ENCODE data around the gene BTNL3.
"Not testable (repeated sequence)": the region's sequence is repeated elsewhere in the genome, so short reads cannot be mapped to it uniquely, and the experiment has no call there.

Gene BTNL3, protein sequence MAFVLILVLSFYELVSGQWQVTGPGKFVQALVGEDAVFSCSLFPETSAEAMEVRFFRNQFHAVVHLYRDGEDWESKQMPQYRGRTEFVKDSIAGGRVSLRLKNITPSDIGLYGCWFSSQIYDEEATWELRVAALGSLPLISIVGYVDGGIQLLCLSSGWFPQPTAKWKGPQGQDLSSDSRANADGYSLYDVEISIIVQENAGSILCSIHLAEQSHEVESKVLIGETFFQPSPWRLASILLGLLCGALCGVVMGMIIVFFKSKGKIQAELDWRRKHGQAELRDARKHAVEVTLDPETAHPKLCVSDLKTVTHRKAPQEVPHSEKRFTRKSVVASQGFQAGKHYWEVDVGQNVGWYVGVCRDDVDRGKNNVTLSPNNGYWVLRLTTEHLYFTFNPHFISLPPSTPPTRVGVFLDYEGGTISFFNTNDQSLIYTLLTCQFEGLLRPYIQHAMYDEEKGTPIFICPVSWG

DNA sequence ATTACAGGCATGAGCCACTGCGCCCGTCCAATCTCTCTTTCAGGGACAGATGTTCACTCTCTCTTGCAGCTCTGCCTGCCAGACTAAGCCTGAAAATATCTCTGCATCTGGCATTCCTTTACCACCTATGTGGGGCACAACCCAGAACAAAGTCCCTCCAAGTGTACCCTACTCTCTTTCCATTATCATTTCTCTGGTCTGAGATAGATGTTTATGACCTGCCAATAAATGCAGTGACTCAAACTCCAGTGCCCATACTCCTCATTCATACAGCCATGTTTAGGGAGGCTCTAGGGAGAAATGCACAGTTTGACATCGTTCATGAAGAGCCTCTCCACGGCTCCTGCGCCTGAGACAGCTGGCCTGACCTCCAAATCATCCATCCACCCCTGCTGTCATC, at the start of gene BTNL3:
Gene BTNL3 (plus strand): TSS at position 255 of the 400 bp plus-strand sequence. CDS start 183 bp downstream, outside the sequence.
- no peak for DNase-seq (ENCODE audit: low spot score)

DNA sequence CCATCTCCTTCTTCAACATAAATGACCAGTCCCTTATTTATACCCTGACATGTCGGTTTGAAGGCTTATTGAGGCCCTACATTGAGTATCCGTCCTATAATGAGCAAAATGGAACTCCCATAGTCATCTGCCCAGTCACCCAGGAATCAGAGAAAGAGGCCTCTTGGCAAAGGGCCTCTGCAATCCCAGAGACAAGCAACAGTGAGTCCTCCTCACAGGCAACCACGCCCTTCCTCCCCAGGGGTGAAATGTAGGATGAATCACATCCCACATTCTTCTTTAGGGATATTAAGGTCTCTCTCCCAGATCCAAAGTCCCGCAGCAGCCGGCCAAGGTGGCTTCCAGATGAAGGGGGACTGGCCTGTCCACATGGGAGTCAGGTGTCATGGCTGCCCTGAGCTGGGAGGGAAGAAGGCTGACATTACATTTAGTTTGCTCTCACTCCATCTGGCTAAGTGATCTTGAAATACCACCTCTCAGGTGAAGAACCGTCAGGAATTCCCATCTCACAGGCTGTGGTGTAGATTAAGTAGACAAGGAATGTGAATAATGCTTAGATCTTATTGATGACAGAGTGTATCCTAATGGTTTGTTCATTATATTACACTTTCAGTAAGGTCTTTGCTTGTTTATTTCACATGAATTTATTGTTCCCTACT, 38.2 kb upstream of the BTNL3 start:
- DNase-seq (ENCODE audit: low spot score): no peak

DNA sequence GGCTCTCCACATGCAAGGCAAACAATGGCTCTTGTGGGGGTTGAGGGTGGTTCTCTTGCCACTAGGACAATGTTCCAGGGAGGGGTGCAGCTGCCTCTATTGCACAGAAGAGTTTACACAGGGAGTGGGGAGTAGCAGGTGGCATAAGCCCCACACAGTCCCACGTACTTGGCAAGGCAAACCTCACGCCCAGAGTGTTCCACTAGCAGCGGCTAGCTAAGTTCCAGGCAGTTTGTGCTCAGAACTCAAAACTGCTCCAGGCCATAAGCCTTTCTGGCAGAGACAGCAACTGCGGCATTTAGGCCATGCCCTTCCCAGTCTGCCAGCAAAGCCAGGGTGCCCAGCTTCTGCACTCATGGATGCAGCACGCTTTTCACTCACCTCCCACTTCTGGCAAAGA, 29.0 kb upstream of the BTNL3 start:
- DNase-seq (ENCODE audit: low spot score): no peak

DNA sequence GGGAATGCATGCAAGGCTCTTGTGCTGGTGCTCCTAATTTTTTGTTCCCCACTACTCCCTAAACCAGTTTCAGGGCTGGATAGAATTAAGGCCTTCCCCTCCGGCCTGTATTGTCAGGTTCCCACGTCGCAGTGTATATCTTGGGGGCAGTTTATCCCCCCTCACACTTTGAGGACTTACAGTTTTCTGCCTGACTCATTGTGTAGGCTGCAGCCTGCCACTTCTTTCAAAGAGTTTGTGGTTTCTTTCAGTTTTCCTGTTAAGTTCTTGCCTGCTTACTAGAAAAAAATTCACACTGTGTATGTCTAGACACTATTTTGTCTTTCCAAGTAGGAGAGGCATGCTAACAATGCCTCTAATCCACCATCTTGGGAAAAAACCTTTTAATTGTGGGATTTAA, 28.4 kb upstream of the BTNL3 start:
- no peak for DNase-seq (ENCODE audit: low spot score)

DNA sequence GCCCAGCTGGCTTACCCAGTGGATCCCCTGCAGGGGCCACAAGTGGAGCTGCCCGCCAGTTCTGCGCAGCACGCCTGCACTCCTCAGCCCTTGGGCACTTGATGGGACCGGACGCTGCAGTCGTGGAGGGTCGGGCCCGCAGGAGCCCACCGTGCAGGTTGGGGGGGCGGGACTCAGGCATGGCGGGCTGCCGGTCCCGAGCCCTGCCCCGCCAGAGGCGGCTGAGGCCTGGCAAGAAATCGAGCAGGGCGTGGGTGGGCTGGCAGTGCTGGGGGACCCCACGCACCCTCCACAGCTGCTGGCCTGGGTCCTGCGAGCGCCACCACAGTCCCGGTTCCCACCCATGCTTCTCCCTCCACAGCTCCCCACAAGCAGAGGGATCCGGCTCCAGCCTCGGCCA, 19.2 kb upstream of the BTNL3 start:
- no peak for DNase-seq (ENCODE audit: low spot score)

DNA sequence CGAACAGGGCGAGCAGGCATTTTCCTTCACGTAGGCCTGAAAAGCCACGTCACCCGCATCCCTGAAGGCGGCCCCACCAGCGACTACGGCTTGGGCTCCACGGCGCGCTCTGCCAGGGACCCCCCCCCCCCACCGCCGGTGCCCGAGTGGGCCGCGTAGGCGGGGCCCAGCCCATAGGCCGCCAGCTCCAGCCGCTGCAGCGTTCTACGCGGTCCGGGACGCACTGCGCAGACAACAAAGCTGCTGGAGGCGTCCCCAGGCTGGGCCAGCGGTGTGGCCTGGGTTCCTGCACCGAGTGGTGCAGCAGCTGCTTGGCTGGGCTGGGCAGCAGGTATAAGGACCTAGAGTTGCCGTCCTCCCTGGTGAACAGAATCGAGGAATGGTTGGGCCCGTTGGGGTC, 18.3 kb upstream of the BTNL3 start:
- DNase-seq (ENCODE audit: low spot score): no peak

DNA sequence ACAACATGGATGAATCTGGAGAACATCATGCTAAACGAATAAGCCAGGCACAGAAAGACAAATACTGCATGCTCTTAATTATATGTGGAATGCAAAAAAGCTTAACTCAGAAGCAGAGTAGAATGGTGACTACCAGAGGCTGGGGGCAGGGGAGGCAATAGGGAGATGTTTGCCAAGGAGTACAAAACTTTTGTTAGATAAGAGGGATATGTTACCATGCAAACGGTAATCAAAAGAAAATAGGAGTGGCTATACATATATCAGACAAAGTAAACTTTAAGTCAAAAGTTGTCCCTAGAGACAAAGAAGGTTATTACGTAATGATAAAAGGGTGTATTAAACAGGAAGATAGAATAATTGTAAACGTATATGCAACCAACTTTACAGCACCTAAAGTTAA, 17.8 kb upstream of the BTNL3 start:
- no peak for DNase-seq (ENCODE audit: low spot score)

DNA sequence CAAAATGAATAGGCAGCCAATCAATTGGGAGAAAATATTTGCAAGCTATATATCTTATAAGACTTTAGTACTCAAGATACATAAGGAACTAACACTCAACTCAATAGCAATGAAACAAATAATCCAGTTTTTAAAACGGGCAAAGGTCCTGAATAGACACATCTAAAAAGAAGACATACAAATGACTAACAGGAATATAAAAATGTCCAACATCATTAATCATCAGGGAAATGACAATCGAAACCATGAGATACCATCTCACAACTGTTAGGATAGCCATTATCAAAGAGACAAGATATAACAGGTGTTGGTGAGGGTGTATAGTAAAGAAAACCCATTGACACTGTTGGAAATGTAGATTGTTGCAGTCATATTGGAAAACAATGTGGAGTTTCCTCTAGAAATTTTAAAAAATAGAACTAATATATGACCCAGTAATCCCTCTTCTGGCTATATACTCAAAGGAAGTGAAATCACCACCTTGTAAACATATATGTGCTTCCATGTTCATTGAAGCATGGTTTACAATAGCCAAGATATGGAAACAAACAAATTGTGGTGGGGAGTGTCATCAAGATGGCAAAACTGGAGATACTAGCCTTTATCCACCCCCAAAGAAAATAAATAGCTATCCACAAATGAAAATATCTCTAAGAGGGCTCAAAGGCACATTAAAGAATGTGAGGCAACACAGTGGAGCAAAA, 13.9 kb upstream of the BTNL3 start:
- DNase-seq (ENCODE audit: low spot score): no peak

DNA sequence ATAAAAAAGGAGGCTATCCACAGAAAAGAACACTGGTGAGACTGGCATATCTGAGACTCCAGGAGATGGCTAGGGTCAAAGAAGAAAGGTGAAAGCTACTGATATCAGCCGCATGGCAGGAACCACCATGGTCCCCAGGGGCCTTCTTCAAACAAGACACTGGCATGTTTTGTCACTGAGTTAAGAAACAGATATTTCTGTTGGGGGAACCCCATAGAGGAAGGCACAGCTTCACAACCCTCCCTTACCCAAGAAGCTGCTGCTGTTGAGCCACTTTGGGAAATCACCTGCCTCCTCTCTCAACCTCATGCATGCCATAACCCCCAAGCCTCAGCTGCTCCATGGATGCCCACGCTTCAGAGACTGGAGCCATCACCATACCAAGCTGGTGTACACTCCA, 13.3 kb upstream of the BTNL3 start:
- DNase-seq (ENCODE audit: low spot score): no peak

DNA sequence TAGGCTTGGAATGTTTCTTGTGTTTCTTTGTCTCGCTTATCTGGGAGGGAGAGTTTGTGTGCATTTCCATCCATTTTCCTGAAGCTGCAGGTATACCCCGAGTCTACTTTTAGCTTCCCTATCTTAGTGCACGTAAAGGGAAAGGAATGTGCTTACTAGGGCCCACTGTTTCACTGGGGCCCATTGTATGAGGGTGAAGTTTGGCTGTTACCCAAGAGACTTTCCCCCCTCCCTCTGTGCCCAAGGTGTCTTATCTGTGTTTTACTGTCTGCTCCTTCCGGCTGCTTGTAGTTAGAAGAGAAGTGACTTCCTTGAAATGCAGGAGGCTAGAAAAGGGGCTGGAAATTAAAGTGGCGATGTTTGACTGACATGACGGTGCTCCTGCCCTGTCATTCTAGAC, 12.1 kb upstream of the BTNL3 start:
- DNase-seq (ENCODE audit: low spot score): no peak

DNA sequence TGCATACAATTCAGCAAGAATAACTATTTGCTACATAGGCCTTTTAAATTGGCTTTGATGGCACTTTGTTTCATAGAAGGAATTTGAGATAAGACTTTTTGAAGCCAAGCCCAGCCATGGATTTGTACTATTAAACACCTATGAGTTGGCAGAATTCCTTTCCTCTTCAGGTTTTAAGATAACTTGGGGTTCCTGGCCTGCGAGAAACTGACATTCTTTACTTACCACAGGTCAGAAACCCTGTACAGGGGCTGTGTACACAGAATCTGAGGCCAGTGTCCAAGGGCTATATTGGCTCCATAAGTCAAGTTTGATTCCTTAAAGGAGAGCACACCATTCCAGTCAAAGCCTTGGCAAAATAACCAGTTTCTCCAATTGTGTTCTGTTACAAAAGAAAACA, 10.8 kb upstream of the BTNL3 start:
- DNase-seq (ENCODE audit: low spot score): no peak

DNA sequence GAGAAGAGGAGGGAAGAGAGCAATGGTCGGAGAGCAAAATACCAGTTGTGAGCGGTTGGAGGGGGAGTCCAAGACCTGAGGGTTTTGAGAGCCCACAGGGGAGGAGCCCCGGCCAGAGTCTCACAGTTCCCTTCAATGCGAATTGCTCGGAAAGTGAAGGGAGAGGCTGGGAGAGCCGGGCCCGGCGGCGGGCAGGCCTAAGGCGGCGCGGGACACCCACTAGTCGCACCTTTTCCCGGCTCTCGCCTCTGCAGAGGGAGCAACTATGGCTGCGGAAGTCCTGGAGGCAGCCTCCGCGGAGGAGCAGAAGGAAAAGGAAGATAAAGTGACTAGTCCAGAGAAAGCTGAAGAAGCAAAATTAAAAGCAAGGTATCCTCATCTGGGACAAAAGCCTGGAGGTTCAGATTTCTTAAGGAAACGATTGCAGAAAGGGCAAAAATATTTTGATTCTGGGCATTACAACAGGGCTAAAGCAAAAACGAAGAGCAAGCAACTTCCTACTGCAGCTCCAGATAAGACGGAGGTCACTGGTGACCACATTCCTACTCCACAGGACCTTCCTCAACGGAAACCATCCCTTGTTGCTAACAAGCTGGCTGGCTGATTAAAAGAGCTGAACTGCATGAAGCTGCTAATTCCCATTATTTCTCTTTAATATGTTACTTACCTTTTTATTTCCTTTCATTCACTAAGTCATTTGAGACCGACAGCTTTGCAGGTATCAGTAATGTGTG, 6.5 kb upstream of the BTNL3 start:
- DNase-seq (ENCODE audit: low spot score): no peak

DNA sequence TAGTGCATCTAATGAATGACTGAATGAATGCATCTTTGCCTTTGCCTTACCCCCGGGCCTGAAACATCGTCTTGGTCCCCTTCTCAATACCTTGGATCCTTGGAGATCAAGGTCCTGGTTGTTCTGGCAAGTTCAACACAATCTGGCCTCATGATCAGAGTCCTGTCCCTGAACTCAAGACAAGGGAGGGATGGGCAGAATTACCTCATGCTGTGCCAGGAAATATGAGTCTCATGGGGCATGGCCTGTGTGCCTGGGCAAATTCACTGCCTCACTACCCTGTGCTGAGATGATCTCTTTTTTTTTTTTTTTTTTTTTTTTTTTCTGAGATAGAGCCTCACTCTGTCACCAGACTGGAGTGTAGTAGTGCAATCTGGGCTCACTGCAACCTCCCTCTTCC, 630 bp upstream of the BTNL3 start:
- no peak for DNase-seq (ENCODE audit: low spot score)

DNA sequence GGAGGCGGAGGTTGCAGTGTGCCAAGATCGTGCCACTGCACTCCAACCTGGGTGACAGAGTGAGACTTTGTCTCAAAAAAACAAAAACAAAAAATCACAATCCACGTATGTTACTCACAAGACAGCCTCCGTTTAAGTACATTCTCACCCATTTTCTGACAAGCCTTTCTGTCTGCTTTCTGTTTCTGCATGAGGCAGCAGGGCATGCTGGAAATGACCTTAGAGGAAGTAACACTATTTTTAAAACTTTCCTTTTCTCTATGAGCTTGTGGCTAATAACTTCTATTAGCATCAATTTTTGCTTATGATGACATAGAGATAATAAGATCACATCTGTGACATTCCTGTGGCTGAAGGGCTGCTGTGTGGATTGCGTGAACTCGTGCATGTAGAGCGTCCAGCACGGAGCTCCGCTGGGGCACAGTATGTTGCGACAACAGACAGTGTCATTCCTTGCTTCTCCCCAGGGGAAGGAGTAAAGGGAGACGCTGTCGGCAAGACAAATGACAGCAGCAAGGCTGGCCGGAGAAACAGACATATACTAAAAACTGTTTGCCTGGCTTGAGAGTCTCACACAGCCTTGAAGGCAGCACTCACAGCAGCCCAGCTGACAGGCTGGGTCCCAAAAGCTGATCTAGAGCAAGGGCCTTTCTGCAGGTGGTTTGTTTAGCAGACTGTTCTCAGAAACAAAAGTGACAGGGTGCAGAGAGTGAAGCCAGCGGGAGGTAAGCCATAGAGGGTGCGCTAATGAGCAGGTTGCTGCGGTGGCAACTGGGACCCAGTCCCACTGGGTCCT, 1.6 kb downstream of the BTNL3 start:
- DNase-seq (ENCODE audit: low spot score): no peak

DNA sequence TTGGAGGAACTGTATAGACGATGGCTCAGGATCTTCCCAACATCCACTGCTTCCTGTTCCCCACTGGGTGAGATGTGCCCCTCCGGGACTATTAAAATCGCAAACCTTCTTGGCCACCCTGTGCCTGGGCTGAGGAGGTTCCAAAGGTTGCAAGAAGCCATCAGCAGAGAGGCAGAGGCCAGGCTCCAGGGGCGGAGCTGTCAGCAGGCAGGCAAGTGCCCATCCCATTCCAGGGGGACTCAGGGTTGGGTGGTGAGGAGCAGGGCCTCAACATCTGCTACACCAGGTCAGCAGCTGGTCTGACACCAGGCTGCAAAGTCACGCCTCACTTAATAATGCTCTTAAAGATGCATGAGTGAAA, 2.2 kb downstream of the BTNL3 start:
- DNase-seq (ENCODE audit: low spot score): no peak

DNA sequence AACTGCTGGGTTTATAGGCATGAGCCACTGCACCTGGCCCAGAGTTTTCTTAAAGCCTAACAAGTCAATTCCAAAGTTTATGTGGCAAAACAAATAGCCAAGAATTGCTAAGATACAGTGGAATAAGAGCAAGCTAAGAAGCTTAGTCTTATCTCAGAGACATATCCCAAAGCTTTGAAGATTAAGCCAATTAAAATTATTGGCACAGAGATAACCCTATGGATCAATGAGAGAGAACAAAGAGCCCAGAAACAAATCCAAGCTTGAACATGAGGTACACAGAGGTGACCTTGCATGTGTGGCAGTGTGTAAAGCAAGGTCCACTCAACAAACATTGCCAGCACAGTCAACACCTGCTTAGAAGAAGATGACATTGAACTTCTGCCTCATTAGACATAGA, 13.3 kb downstream of the BTNL3 start:
- DNase-seq (ENCODE audit: low spot score): no peak

DNA sequence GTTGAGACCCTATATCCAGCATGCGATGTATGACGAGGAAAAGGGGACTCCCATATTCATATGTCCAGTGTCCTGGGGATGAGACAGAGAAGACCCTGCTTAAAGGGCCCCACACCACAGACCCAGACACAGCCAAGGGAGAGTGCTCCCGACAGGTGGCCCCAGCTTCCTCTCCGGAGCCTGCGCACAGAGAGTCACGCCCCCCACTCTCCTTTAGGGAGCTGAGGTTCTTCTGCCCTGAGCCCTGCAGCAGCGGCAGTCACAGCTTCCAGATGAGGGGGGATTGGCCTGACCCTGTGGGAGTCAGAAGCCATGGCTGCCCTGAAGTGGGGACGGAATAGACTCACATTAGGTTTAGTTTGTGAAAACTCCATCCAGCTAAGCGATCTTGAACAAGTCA, 17.1 kb downstream of the BTNL3 start:
- DNase-seq (ENCODE audit: low spot score): no peak

DNA sequence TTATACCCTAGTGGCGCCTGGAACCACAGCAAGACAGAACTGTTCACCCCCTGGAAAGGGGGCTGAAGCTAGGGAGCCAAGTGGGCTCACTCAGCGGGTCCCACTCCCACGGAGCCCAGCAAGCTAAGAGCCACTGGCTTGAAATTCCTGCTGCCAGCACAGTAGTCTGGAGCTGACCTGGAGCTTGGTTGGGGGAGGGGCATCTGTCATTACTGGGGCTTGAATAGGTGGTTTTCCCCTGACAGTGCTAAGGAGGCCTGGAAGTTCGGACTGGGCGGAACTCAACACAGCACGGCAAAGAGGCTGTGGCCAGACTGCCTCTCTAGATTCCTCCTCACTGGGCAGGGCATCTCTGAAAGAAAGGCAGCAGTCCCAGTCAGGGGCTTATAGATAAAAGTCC, 19.5 kb downstream of the BTNL3 start:
- DNase-seq (ENCODE audit: low spot score): no peak

DNA sequence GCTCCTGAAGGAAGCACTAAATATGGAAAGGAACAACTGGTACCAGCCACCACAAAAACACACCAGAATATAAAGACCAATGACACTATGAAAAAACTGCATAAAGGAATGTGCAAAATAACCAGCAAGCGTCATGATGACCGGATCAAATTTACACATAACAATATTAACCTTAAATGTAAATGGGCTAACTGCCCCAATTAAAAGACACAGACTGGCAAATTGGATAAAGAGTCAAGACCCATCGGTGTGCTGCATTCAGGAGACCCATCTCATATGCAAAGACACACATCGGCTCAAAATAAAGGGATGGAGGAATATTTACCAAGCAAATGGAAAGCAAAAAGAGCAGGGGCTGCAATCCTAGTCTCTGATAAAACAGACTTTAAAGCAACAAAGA, 21.4 kb downstream of the BTNL3 start:
- not testable (repeated sequence) for DNase-seq (ENCODE audit: low spot score)

DNA sequence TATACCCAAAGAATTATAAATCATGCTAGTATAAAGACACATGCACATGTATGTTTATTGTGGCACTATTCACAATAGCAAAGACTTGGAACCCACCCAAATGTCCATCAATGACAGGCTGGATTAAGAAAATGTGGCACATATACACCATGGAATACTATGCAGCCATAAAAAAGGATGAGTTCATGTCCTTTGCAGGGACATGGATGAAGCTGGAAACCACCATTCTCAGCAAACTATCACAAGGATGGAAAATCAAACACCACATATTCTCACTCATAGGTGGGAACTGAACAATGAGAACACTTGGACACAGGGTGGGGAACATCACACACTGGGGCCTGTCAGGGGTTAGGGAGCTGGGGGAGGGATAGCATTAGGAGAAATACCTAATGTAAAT, 26.0 kb downstream of the BTNL3 start:
- DNase-seq (ENCODE audit: low spot score): not testable (repeated sequence)

DNA sequence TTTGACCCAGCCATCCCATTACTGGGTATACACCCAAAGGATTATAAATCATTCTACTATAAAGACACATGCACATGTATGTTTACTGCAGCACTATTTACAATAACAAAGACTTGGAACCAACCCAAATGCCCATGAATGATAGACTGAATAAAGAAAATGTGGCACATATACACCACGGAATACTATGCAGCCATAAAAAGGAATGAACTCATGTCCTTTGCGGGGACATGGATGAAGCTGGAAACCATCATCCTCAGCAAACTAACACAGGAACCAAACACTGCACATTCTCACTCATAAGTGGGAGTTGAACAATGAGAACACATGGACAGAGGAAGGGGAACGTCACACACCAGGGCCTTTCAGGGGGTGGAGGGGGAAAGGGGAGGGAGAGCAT, 28.8 kb downstream of the BTNL3 start:
- DNase-seq (ENCODE audit: low spot score): not testable (repeated sequence)

DNA sequence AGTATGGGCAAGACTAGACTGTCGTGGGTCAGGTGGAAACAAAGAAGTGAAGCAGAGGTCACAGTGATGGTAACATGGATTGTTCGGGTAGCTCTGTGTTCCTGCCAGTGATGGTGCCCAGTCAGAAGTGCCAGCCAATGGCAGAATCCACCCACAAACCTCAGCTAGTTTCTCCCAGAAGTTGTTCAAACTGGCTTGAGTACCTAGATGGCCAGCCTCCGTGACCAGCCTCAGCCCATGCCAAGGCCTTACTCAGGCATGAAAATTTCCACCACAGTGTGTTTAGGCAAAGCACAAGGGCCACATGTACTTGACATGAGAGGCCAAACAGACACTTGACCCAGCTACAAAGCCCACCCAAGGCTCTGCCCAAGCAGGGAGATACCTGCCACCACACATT, 32.0 kb downstream of the BTNL3 start:
- no peak for DNase-seq (ENCODE audit: low spot score)
